A673 (cell line): ENCODE measurements around the gene KRT73.

Source experiments
- CTCF ChIP-seq: fragments of 300-800, 200-600 bp; sonication (generic); conservative IDR thresholded peaks from 2 replicates; pipeline ENCODE4 v1.5.1; 2017; ENCODE audit warnings: low read depth, mild to moderate bottlenecking, antibody characterized with exemption, low read length, moderate library complexity, mixed read lengths
- EZH2 ChIP-seq: fragments of 200-600 bp; sonication (generic); IDR thresholded peaks from 2 replicates; pipeline ENCODE4 v1.6.1; 2017; ENCODE audit warnings: borderline replicate concordance, low read depth, mild to moderate bottlenecking, mixed read lengths, antibody characterized with exemption, low read length; ENCODE audit not compliant: poor library complexity, severe bottlenecking

- TF ChIP-seq CTCF (no peak), EZH2 (no peak)
Observed at GRCh38 chr12:52582486-52582885, 35.9 kb downstream of the KRT73 start.
